Erythroblast (primary cell): ENCODE measurements around the gene ARMH2.

Source experiments
- GATA1 ChIP-seq: IDR thresholded peaks from 2 replicates; pipeline ENCODE4 v1.6.1; 2011; ENCODE audit warnings: low read depth, mild to moderate bottlenecking, control low read depth, low read length, moderate library complexity
- POLR2A ChIP-seq: IDR thresholded peaks from 2 replicates; pipeline ENCODE4 v1.6.1; 2011; ENCODE audit warnings: mild to moderate bottlenecking, low read length

GRCh38 chr6:24827162-24827561 is 28.4 kb upstream of the ARMH2 start:
- TF ChIP-seq POLR2A = no peak
- no peak for TF ChIP-seq GATA1
